Measurements from ENCODE around the gene CDC6. TPM values are rescaled to one million over a fixed set of nuclear protein-coding genes. Genes with fewer than 3 reads are reported as not detected.

Gene CDC6
- total RNA-seq, 1 experiment from 2014 or later, result 44.9 TPM

GRCh38 chr17:40349477-40349894 lies 61.8 kb downstream of the CDC6 start:
- ChIA-PET CTCF (no interaction called here), POLR2A (ENCODE audit: unreplicated experiment) (no interaction called here)
- Histone ChIP-seq H3K27ac (no peak overlapping the region), H3K4me1 (replicated peaks; ENCODE audit: insufficient read depth) (peaks cover 15% of the 10 kb centered on the region), H3K9me2 (ENCODE audit: insufficient read depth) (no peaks in the 10 kb centered on the region), H2AFZ (no peak overlapping the region), H3K4me2 (no peak overlapping the region), H3K27me3 (ENCODE audit: insufficient read depth, low read depth) (no peaks in the 10 kb centered on the region), H3F3A (ENCODE audit: insufficient read depth, low read depth) (peaks cover 16% of the 10 kb centered on the region; the same call in 1 of the 2 replicates), H3K36me3 (ENCODE audit: low read depth) (no peaks in the 10 kb centered on the region), H4K20me1 (ENCODE audit: insufficient read depth) (no peaks in the 10 kb centered on the region; the same call in 1 of the 2 replicates), H3K79me2 (ENCODE audit: low read depth) (peaks cover 10% of the 10 kb centered on the region; the same call in 1 of the 2 replicates), H3K4me3 (no peak overlapping the region), H3K9me3 (ENCODE audit: insufficient read depth, low read depth) (no peaks in the 10 kb centered on the region)
- intact Hi-C loops (cut with micrococcal nuclease; ENCODE audit: unreplicated experiment), result no loop called here
- TF ChIP-seq EZH2 (IDR thresholded peaks at IDR 0.05; ENCODE audit: low read depth) (no peak), CTCF (conservative IDR thresholded peaks at IDR 0.05) (no peak)
- no peak for DNase-seq
- BruUV-seq (replicated peaks), result no TSS peak

GRCh38 chr17:40349895-40350688 lies 62.4 kb downstream of the CDC6 start:
- H3F3A ChIP-seq (ENCODE audit: insufficient read depth, low read depth), result peaks cover 16% of the 10 kb centered on the region; the same call in 1 of the 2 replicates
- H3K9me2 ChIP-seq (ENCODE audit: insufficient read depth), result no peaks in the 10 kb centered on the region
- no peak overlapping the region for H2AFZ ChIP-seq
- H3K36me3 ChIP-seq (ENCODE audit: low read depth), result no peaks in the 10 kb centered on the region
- ChIA-PET POLR2A (ENCODE audit: unreplicated experiment) (no interaction called here), CTCF (no interaction called here)
- H3K79me2 ChIP-seq (ENCODE audit: low read depth), result peaks cover 4% of the 10 kb centered on the region; the same call in 1 of the 2 replicates
- no peaks in the 10 kb centered on the region; the same call in 1 of the 2 replicates for H4K20me1 ChIP-seq (ENCODE audit: insufficient read depth)
- no peaks in the 10 kb centered on the region for H3K27me3 ChIP-seq (ENCODE audit: insufficient read depth, low read depth)
- TF ChIP-seq CTCF (conservative IDR thresholded peaks at IDR 0.05) (no peak), EZH2 (IDR thresholded peaks at IDR 0.05; ENCODE audit: low read depth) (no peak)
- BruUV-seq (replicated peaks), result no TSS peak
- no peaks in the 10 kb centered on the region for H3K9me3 ChIP-seq (ENCODE audit: insufficient read depth, low read depth)
- no peak overlapping the region for H3K27ac ChIP-seq
- intact Hi-C loops (cut with micrococcal nuclease; ENCODE audit: unreplicated experiment), result loop anchor here (10.0 kb wide), 2 partner anchors 145 to 1315 kb away; no protein-coding TSS in a partner anchor
- H3K4me3 ChIP-seq, result no peak overlapping the region
- H3K4me1 ChIP-seq (replicated peaks; ENCODE audit: insufficient read depth), result peaks cover 15% of the 10 kb centered on the region
- DNase-seq, result no peak
- H3K4me2 ChIP-seq, result no peak overlapping the region

- no peak for DNase-seq
- no peaks in the 10 kb centered on the region for H3K9me3 ChIP-seq (ENCODE audit: insufficient read depth, low read depth)
- H4K20me1 ChIP-seq (ENCODE audit: insufficient read depth), result no peaks in the 10 kb centered on the region; the same call in 1 of the 2 replicates
- H3F3A ChIP-seq (ENCODE audit: insufficient read depth, low read depth), result peaks cover 16% of the 10 kb centered on the region; the same call in 1 of the 2 replicates
- ChIA-PET CTCF (interaction anchor here (0.6 to 0.7 kb wide), 2 partner anchors 73 to 238 kb away, joined by 6 to 8 read pairs; no protein-coding TSS in a partner anchor), POLR2A (ENCODE audit: unreplicated experiment) (no interaction called here)
- peaks cover 15% of the 10 kb centered on the region for H3K4me1 ChIP-seq (replicated peaks; ENCODE audit: insufficient read depth)
- no TSS peak for BruUV-seq (replicated peaks)
- TF ChIP-seq CTCF (conservative IDR thresholded peaks at IDR 0.05), result no peak
- no peak for TF ChIP-seq EZH2 (IDR thresholded peaks at IDR 0.05; ENCODE audit: low read depth)
- no peak overlapping the region for H3K4me3 ChIP-seq
- no peaks in the 10 kb centered on the region for H3K9me2 ChIP-seq (ENCODE audit: insufficient read depth)
- no peak overlapping the region for H2AFZ ChIP-seq
- H3K79me2 ChIP-seq (ENCODE audit: low read depth), result peaks cover 1% of the 10 kb centered on the region; the same call in 1 of the 2 replicates
- no peaks in the 10 kb centered on the region for H3K36me3 ChIP-seq (ENCODE audit: low read depth)
- H3K27me3 ChIP-seq (ENCODE audit: insufficient read depth, low read depth), result no peaks in the 10 kb centered on the region
- intact Hi-C loops (cut with micrococcal nuclease; ENCODE audit: unreplicated experiment), result loop anchor here (10.0 kb wide), 2 partner anchors 146 to 1314 kb away; no protein-coding TSS in a partner anchor
- H3K27ac ChIP-seq, result no peak overlapping the region
- H3K4me2 ChIP-seq, result no peak overlapping the region
Observed at GRCh38 chr17:40350689-40351358, 63.1 kb downstream of the CDC6 start.
